Measurements from ENCODE around the gene TSHZ2. TPM values are rescaled to one million over a fixed set of nuclear protein-coding genes. Genes with fewer than 3 reads are reported as not detected.

Gene TSHZ2
- total RNA-seq, 1 donor from 2014 or later, result 10.3 TPM

- no peak for ATAC-seq
These were observed 281.5 kb downstream of the TSHZ2 start for GRCh38 chr20:53253668-53254067.

GRCh38 chr20:53255102-53255710, 283.0 kb downstream of the TSHZ2 start:
- ATAC-seq, result no peak

- ATAC-seq, result no peak
These were observed 286.6 kb downstream of the TSHZ2 start for GRCh38 chr20:53258741-53259140.

- no peak for ATAC-seq
These were observed 288.0 kb downstream of the TSHZ2 start for GRCh38 chr20:53260168-53260567.

GRCh38 chr20:53260591-53260990, 288.4 kb downstream of the TSHZ2 start:
- no peak for ATAC-seq

GRCh38 chr20:53262365-53262764, 290.2 kb downstream of the TSHZ2 start:
- peak; percentile 65 for ATAC-seq

- ATAC-seq, result peak; percentile 20
These were observed 291.6 kb downstream of the TSHZ2 start for GRCh38 chr20:53263554-53264438.

- no peak for ATAC-seq
These were observed 292.4 kb downstream of the TSHZ2 start for GRCh38 chr20:53264604-53265003.

GRCh38 chr20:53265304-53265875, 293.2 kb downstream of the TSHZ2 start:
- ATAC-seq, result no peak

GRCh38 chr20:53269380-53269779, 297.2 kb downstream of the TSHZ2 start:
- ATAC-seq, result no peak

- ATAC-seq, result no peak
These were observed 298.7 kb downstream of the TSHZ2 start for GRCh38 chr20:53270792-53271375.

GRCh38 chr20:53274365-53274764, 302.2 kb downstream of the TSHZ2 start:
- ATAC-seq, result no peak

GRCh38 chr20:53274807-53275206, 302.6 kb downstream of the TSHZ2 start:
- ATAC-seq, result no peak

GRCh38 chr20:53276143-53276542, 304.0 kb downstream of the TSHZ2 start:
- ATAC-seq, result no peak

- ATAC-seq, result no peak
These were observed 306.4 kb downstream of the TSHZ2 start for GRCh38 chr20:53278555-53278954.

- no peak for ATAC-seq
These were observed 307.6 kb downstream of the TSHZ2 start for GRCh38 chr20:53279735-53280134.

GRCh38 chr20:53281557-53282117, 309.5 kb downstream of the TSHZ2 start:
- ATAC-seq, result no peak

- ATAC-seq, result no peak
These were observed 310.2 kb downstream of the TSHZ2 start for GRCh38 chr20:53282217-53282955.

- no peak for ATAC-seq
These were observed 310.9 kb downstream of the TSHZ2 start for GRCh38 chr20:53283011-53283410.

- no peak for ATAC-seq
These were observed 311.4 kb downstream of the TSHZ2 start for GRCh38 chr20:53283597-53283996.

GRCh38 chr20:53284256-53284655, 312.1 kb downstream of the TSHZ2 start:
- no peak for ATAC-seq

- ATAC-seq, result no peak
These were observed 312.5 kb downstream of the TSHZ2 start for GRCh38 chr20:53284696-53285095.

All from esophagus mucosa (tissue), 1 donor.